GM21381 (cell line): ENCODE data around the gene BMAL1.
A peak's percentile ranks its signal among the peaks of the same experiment; 100 is the strongest.

Experiments used
- ATAC-seq: cut with Tn5 transposase; IDR thresholded peaks from one replicate; pipeline ENCODE4 v1.9.1; 2021; ENCODE audit warnings: mild to moderate bottlenecking, moderate library complexity; ENCODE audit not compliant: unreplicated experiment

The BMAL1 gene

DNA sequence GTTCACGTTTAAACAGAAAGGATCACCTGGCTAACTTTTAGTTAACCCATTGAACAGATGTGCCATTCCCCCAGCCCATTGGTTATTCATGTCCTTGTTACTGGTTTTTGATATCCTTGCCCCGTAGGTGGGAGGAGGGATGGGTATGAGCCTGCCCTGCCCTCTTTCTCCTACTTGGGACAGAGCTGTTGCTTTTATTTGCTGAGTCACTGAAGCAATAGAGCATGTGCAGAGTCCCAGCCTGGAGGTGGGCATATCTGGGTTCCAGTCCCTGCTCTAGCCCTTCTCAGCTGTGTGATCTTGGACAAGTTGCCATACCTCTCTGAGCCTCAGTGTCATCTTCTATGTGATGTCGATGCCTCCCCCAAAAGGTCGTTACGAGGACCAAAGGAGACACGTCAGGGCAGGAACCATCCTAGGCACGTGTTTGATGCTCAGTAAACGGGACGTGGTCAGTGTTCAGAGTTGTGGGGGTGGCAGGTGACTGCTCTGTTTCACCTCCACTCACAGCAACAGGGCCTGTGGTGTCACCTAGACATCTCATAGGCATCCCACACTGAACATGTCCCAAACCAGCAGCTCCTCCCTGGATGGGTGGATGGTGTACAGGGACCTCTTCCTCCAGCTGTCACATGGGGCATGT, 61.0 kb downstream of the BMAL1 start:
- ATAC-seq: no peak

DNA sequence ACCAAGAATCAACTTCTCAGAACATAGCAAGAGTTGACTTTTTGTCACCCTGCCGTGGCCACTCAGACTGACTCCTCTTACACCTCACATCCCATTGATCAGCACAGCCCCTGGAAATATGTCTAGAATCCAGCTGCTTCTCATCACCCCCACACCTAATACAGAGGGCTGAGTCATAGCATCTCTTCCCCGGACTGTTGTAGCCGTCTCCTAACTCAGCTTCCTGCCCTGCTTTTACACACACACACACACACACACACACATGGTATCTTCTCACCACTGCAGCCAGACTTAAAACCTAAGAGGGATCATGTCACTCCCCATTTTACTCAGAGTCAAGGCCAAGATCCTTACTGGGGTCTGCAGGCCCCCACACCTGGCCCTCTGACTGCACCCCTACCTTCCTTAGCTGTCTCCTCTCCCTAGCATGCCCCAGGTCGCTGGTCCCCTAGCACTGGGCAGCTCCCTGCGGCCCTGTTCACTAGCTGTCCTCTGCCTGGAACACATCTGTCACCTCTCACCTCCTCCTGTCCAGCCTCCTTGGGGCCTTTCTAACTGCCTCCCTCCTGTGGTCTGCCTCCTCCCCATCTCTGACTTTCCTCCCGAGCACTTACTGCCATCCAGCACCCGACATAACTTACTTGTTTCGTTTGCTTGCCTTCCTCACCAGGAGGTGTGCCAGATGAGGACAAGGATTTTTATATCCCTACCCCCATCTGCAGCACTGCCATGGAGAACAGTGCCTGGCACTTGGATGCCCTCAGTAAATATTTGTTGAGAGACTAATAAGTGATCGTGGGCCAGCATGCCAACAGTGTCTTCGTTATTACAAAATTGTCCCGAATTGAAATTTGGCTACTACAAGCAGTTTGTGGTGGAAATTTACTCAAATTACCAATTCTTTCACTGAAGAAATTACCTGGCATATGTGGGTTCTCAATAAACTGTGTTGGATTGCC, 61.9 kb downstream of the BMAL1 start:
- no peak for ATAC-seq

DNA sequence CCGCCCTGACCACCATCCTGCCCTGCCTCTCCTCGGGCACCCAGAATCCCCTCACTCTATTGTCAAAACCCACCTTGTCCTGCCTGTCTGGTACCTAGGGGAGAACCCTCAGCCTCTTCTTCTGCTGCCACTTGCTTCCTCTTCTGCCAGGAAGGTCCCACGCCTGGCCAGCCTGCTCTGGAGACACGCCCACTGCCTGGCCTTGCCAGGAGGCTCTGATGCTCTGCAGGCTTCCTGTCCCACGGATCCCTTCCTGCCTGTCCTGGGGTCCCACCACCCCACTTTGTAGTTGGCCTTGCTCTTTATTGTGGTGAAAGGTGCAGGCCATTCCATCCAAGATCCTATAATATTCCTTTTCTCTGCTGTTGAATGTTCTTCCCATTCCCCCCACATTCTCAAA, 63.4 kb downstream of the BMAL1 start:
- no peak for ATAC-seq

DNA sequence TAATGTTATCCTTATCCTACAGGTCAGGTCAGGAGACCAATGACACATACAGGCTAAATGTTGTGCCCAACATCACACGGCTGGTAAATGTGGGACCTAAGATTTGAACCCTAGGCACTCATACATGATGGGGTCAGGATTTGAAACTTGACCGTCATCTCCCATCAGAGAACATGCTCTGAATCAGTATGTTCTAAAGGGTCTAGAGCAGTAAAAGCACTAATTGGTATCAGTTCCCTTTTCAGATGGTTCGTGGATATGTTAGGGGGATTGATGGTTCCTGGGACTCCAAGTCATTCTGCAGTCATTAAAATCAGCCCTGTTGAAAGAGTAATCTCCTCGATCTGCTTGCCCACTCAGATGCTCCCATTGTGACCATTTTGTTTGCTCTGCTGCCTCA, 65.5 kb downstream of the BMAL1 start:
- ATAC-seq: no peak

DNA sequence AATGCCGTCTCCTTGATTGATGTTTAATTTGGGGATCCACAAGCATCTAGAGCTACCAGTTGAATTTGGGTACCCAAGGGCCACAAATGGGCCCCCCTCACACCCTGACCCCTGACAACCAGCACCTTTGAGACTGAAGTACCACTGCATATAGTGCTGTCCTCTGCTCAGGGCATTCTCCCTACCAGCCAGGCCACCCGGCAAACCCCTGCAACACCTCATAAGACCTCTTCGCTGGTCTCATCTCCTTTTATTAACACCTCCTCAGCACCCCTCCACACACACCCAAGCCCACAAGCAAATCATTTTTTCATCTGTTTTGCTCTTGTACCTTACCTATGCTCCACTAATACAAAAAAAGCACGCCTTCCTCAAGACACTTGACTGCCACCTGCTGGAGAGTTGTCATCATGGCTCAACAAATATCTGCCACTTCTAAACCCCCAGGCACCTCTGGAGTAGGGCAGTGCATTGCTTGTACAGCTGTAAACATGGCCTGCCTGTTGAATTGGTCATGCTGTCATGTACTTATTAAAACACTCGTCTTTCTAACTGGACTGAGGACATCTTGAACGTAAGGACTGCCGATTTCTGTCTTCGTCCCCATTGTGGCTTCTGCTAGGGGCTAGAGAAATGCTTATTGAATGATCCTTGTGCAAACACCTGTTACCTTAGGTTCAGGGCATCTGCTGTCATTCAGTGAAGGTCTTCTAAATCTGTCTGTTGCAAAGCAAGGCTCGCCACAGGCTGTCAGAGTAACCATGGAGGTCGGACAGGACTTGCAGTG, 66.5 kb downstream of the BMAL1 start:
- peak; percentile 49 for ATAC-seq

DNA sequence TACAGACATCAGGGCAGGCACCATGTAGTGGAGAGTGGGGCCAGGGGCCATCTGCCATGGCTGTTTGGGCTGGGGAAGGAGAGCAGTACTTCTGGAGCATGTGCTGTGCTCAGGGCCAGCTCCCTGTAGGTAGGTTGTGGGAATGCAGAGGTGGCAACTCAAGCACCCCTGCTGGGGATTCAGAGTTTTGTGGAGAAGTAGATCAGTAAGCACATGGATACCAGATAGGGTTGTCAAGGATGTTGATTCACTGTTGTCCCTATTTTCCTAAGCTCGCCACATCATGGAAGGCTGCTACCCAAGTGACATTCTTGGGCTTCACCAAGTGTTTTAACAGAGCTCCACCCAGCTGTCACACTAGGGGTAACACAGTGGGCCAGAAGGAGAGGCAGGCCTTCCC, 67.2 kb downstream of the BMAL1 start:
- ATAC-seq: no peak

DNA sequence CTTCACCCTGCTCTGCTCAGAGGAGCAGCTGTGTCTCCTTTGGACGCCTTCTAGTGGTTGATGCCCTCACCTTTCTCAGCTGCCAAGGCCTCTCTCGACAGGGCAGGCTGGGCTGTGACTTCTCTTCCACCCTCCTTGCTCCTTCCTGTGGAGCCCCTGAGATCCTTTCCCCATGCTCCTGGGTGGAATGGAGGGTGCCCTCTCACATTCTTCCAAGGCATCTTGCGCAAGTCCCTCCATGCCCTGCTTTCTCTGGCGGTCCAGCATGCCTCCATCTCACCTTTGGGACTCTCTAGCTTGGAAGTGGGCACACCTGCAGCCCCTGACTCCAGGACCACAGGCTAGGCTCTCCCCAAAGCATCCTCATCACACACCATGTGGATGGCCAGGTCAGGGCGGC, 68.9 kb downstream of the BMAL1 start:
- no peak for ATAC-seq

DNA sequence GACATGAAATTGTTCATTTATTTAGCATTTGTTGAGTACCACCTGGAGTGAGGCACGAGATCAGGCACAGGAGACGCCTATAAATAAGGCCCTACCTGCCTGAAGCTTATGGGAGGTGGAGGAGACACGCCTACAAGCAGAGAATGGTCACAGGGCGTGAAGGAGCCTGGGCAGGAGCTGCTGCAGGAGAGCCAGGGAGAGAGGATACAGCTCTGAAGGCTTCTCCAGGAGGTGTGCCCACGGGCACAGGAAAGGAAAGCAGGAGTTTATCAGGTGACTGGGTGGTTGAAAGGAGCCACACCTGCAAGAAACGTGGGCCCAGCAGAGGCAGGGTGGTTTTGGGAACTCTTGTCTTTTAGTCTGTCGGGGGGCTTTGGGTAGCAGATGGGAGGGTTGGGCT, 70.3 kb downstream of the BMAL1 start:
- ATAC-seq: no peak

DNA sequence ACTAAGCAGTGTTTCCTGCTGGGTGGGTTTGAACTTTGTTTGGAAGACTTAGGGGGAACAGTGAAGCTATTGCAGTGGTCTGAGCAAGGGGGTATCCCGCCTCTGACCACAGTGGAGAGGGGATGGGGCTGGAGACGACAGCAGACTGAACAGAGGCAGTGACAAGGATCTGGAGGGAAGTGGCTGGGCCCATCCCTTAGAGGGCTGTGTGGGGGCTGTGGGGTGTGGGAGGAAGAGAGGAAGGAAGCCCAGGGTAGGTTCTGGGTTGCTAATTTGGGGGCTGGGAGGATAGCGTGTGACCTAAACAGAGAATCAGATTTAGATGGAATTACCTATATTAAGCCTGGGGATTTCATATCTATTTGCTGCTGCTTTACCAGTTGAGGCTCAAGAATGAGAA, 70.7 kb downstream of the BMAL1 start:
- no peak for ATAC-seq

DNA sequence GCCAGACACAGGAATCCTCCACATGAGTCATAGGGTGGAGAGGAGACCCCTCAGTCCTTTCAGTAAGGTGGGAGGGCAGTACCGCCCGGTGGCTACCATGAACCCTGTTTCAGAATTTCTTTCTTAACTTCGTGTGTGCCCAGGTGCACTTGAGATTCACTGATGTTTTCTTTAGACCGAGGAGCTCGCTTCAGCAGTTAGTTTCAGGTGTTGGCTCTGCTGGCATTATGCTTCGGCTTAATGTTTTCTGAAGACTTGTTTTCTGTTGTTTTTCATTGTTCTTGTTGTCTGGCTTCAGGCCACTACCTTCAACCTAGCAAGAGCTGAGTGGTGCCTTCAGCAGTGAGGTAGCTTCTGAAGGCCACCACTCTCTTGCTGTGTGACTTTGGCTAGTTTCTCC, 71.5 kb downstream of the BMAL1 start:
- no peak for ATAC-seq

DNA sequence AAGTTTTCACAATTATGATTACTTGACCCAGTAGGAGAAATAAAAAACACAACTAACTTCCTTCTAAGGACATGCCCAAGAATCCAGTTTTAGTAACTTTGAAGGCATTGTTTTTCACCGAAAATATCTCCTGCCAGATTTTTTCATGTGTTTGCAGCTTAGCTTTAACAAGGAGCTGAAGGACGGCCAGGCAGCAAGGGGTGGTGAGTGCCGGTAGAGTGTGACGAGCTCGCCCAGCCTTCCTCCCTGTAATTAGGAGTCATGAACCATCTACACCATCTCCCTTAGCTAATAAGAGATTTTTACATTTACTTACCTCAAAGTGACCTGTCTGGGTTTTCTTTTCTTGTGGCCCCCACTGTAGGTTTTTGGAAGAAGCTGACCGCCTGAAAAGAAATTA, 72.0 kb downstream of the BMAL1 start:
- no peak for ATAC-seq

DNA sequence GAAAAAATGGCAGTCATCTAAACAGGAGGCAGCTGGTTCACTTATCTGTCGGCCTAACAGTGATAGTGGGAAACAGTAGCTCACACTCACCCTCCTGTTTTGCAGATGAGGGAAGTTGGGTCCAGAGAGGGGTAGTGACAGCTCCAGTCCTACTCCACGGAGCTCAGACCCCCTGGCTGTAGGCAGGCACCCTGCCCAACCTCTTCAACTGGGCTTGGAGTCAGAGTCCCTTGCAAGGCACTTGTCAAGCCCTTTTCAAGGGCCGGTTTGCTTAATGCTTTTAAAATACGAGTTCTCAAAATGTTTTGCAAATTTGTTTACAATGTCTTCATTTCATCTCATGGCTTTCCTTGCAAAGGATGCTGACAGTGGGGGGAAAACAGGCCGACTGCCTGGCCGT, 75.1 kb downstream of the BMAL1 start:
- no peak for ATAC-seq

DNA sequence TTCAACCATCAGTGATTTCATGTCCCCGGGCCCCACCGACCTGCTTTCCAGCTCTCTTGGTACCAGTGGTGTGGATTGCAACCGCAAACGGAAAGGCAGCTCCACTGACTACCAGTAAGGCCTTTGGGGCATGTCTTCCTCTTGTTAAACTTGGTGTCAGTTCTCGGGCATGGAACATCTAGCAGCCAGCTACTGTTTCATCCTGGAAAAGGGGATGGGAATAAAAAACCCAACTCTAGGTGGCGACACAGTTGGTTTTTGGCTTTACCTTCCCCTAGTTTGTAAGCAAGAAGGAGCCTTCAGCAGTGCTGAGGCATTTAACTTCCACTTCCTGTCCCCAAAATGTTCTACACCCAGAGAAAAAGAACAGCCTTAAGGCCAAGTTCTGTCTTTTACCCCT, 76.7 kb downstream of the BMAL1 start:
- ATAC-seq: no peak

DNA sequence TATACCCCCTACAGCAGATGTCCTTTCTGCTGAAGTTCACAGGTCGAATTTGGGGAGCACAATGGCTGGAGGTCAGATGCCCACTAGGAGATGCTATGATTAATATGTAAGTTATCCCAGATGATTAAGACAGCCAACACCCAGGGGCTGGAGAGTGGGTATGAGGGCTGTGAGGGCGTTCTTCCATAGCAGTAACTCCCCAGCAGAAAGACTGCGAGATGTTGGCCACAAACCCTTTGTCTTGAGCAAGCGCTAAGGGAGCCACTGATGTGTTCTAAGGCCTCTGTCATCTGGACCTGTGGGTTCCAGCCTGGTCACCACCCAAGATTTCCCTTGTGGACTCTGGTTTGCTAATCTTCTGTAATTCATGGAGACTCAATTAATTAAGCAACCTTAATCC, 77.6 kb downstream of the BMAL1 start:
- no peak for ATAC-seq

DNA sequence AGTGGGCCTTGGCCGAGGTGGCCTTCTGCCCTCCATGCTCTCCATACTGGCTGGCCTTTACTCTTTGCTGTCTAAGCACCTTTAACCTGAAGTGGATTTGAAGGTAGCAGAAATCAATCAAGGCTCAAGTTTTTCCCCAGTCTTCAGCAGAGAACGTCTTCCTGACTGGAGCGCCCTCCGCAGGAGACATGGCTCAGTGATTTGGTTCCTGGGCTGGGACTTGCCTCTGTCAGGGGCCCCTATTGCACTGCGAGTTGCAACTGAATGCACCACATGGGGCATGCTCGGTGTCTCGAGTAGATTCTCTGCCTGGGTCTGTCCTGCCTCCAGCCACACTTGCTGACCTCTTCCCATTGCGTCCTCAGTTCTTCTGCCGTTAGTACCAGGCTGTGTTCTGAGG, 79.6 kb downstream of the BMAL1 start:
- ATAC-seq: no peak

DNA sequence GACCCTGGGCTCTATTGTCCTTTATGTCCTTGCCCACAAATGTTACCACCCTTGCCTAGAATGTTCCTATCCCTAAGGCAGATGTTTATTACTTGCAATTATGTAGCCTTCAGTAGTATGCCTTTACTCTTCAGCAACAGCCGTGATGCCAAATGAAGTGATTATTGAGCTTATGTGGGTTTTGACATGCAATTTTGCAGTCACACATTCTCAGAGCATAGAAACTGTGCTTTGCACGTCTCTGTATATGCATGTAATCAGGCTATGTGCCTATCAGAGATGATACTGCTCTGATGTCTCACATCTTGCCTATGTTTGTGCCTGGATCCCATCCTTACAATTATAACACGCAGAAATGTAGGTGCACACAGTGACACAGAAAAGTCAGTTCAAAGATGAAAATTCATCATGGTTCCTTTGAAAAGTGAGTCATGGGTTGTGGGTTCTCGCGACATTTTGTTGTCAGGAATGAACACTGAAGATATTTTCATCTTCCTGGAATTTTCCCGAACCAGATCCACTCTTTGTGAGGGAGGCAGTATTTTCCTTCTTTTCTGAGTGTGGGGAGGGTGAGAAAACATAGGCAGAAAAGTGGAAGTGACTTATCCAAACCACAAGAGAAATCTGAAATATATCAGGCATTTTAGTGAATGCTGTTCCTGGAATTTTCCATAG, 81.1 kb downstream of the BMAL1 start:
- no peak for ATAC-seq

DNA sequence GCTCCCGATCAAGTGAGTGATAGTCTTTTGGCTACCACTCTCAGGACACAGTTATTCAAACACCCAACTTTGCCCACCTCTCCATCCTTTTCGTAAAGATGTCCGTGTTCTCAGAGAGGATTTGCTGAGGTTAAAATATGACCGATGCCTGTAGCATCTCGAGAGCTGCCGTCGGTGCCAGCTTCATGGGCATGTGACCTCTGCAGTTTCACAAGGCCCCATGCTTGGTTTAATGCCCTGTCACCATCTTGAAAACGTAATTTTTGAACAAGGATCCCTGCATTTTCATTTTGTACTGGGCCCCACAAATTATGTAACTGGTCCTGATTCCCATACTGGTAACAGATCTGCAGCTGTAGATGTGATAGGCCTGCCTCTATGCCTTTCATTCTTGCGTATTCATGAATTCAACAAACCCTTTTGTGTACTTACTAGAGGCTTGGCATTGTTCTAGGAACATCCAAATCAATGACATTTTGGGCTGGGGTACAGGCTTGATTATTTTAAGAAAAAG, 85.1 kb downstream of the BMAL1 start:
- no peak for ATAC-seq

DNA sequence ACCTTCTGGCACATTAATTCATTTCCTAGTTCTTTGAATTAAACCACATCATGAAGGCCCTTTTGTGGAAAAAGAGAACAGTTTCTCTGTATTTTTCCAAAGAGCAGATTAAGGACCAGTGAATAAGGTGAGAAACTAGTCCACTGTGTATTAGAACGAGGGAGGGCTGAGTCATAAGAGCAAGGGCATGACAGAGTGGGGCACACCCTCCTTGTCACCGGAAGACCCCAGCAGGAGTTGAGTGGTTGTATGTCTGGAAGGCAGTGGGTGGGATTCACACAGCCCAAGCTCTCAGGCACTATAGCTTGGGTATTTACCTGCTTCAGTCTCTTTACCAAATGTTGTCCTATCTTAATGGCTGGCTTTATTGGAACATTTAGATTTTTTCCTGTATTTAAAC, 86.8 kb downstream of the BMAL1 start:
- ATAC-seq: no peak

DNA sequence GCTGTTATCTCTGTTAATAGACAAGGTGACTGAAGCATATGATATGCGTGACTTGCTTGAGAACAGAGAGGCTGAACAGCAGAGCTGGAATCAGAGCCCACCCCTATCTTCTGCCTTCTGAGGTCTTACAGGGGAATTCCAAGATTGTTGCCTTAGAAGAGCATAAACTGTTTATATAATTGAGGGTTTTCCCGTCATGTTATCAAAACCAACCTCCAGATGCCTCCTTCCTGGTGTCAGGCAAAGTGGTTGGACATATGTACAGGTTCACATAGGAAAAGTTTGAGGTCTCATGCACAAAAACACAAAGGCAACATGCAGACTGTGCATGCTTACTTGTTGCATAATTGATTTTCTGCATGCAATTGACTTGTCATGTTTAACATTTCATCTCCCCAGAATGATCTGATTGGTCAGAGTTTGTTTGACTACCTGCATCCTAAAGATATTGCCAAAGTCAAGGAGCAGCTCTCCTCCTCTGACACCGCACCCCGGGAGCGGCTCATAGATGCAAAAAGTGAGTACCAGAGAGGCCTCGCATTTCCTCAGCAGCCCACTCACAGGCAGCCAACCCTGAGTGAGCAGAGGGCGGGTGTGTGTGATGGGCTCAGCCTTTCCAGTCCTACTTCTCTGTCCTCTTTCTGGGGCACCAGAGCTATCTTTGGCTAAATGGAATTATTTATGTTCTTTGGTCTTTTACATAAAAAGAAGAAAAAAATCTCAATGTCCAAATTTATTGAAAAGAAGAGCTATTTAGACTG, 88.9 kb downstream of the BMAL1 start:
- ATAC-seq: no peak

DNA sequence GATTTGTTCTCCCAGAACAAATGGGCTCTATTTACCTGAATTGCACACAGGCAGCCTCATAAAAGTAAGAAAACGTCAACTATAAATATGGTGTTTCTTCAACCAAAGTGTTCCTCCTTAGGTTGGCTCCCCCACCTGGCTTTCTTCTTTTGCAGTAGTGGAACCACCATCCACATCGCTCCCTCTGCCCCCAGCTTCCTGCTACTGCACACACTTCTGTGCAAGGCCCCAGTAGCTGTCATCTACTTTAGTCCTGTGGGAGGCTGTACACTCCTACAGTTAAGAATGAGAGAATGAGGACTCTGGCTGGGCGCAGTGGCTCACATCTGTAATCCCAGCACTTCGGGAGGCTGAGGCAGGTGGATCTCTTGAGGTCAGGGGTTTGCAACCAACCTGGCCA, 89.5 kb downstream of the BMAL1 start:
- no peak for ATAC-seq
